ENCODE measurements around the gene ATG2A. TPM values are rescaled to one million over a fixed set of nuclear protein-coding genes. Genes with fewer than 3 reads are reported as not detected.
A peak's percentile ranks its signal among the peaks of the same experiment; 100 is the strongest.

Gene ATG2A
- total RNA-seq, 6 experiments from 2014 or later = 19.0 to 21.7 (median 20.0) TPM

DNA sequence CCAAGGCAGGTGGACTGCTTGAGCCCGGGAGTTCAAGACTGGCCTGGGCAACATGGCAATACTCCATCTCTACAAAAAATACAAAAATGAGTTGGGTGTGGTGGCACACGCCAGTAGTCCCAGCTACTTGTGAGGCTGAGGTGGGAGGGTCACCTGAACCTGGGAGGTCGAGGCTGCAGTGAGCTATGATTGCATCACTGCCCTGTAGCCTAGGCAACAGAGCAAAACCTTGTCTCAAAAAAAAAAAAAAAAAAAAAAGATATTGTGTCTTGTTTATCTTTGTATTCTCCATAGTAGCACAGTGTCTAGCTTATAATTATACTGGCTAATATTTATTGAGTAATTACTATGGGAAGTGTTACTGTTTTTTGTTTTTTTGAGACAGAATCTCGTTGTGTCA is 34.5 kb upstream of the ATG2A start:
- H3K27me3 Mint-ChIP-seq (ENCODE audit: insufficient read depth) = peaks cover 30% of the 10 kb centered on the region
- peaks cover 8% of the 10 kb centered on the region for H3K4me1 Mint-ChIP-seq (ENCODE audit: low read depth)
- H3K27ac Mint-ChIP-seq = no peak overlapping the region
- H3K36me3 Mint-ChIP-seq (ENCODE audit: low read depth) = no peaks in the 10 kb centered on the region
- TF ChIP-seq, protein P1, sequence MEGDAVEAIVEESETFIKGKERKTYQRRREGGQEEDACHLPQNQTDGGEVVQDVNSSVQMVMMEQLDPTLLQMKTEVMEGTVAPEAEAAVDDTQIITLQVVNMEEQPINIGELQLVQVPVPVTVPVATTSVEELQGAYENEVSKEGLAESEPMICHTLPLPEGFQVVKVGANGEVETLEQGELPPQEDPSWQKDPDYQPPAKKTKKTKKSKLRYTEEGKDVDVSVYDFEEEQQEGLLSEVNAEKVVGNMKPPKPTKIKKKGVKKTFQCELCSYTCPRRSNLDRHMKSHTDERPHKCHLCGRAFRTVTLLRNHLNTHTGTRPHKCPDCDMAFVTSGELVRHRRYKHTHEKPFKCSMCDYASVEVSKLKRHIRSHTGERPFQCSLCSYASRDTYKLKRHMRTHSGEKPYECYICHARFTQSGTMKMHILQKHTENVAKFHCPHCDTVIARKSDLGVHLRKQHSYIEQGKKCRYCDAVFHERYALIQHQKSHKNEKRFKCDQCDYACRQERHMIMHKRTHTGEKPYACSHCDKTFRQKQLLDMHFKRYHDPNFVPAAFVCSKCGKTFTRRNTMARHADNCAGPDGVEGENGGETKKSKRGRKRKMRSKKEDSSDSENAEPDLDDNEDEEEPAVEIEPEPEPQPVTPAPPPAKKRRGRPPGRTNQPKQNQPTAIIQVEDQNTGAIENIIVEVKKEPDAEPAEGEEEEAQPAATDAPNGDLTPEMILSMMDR (IDR thresholded peaks at IDR 0.05) = no peak
- H3K4me3 Mint-ChIP-seq = no peak overlapping the region
- H3K9me3 Mint-ChIP-seq = no peaks in the 10 kb centered on the region
- no peak for DNase-seq

DNA sequence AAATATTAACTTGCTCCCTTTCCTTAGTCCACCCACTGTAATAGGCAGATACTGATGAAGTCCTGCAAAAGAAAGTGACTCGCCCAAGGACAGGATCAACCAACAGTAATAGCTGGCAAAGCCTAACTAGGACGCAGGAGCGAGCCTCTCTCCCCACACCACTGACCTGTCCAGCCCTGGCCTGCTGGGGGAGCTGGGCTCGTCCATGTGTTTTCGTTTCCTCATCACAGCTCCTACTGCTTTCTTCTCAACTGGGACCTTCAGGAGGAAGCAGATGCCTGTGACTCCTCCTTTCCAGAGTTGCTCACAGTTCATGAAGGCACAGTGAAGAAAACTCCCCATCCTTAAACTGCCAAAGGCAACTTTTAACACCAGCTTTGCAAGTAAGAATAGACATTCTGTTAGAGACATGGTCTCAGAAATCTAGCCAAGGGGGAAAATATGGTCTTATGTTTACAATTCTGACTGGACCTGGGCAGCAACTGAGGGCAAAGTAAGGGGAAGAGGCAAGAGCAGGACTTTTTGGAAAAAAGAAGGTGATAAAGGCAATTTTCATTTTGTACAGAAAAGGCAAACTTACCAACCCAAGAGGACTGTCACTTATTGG is 30.3 kb upstream of the ATG2A start:
- Mint-ChIP-seq H3K9me3 (no peaks in the 10 kb centered on the region), H3K4me1 (ENCODE audit: low read depth) (peaks cover 8% of the 10 kb centered on the region), H3K27ac (no peak overlapping the region), H3K36me3 (ENCODE audit: low read depth) (no peaks in the 10 kb centered on the region), H3K27me3 (ENCODE audit: insufficient read depth) (peaks cover 36% of the 10 kb centered on the region), H3K4me3 (no peak overlapping the region)
- TF ChIP-seq, protein P1 (IDR thresholded peaks at IDR 0.05) = peak; percentile 24; the same call in 1 of the 2 replicates
- peak; percentile 63 for DNase-seq

DNA sequence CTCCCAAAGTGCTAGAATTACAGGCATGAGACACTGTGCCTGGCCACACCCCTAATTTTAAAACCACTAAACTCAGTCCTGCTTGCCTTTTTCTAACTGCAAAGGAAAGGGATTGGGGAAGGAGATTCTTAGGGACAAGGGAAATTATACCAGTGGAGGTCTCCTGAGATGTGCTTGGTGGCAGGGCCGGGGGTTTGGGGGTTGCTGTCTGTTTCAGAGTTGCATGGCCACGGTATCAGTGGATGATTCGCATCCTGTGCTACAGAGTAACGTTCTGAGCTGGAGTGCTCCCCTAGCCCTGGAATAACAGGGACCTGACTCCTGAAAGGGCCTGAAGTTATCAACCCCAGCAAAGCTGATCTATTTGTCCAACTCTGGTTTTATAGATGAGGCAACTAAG is 19.5 kb upstream of the ATG2A start:
- no peak overlapping the region for H3K27ac Mint-ChIP-seq
- H3K27me3 Mint-ChIP-seq (ENCODE audit: insufficient read depth) = peaks cover 31% of the 10 kb centered on the region
- DNase-seq = no peak
- H3K4me1 Mint-ChIP-seq (ENCODE audit: low read depth) = peaks cover 8% of the 10 kb centered on the region
- TF ChIP-seq, protein P1 (IDR thresholded peaks at IDR 0.05) = no peak
- H3K36me3 Mint-ChIP-seq (ENCODE audit: low read depth) = peaks cover 15% of the 10 kb centered on the region; the same call in 1 of the 2 replicates
- no peaks in the 10 kb centered on the region for H3K9me3 Mint-ChIP-seq
- H3K4me3 Mint-ChIP-seq = no peak overlapping the region

DNA sequence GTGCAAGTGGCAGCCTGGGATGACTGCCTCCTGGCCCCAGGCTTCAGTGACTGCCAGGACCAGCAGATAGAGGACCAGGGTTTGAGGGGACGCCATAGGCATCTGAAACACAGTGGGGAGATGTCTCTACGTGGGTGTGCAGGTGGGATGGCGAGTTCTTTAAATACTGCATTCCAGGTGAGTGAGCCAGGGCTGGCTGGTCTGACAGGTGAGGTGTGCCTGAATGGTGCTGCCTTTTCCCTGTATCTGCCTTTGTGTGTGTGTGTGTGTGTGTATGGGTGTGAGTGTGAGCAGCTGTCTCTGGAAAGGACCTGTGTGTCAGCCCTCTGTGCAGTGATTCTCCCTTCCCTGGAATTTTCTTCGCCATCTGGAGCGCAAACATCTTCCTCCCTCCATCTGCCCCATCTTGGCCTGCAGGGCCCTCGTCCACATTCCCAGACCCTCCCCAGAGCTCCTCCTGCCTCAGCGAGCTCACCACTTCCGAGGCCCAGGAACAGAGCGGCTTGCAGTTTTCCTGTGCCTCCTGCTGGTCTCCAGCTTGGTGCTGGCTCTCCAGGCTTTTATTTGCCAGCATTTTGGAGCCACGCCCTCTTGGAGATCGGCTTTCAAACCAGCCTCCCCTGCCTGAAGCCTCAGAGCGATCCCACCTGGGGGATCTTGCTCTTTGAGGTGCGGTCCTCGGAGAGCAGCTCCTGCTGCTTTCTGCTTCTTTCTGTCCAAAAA is 18.5 kb upstream of the ATG2A start, which contains the start of gene GPHA2:
Gene GPHA2 (minus strand): TSS at position 535 of the 723 bp plus-strand sequence. CDS start 433 bp downstream, at position 102.
- TF ChIP-seq, protein P1 (IDR thresholded peaks at IDR 0.05) = no peak
- no peaks in the 10 kb centered on the region for H3K9me3 Mint-ChIP-seq
- H3K4me3 Mint-ChIP-seq = no peak within 1 kb of the TSS
- peaks cover 28% of the 10 kb centered on the region; the same call in 1 of the 2 replicates for H3K27me3 Mint-ChIP-seq (ENCODE audit: insufficient read depth)
- peaks cover 21% of the 10 kb centered on the region; the same call in 1 of the 2 replicates for H3K36me3 Mint-ChIP-seq (ENCODE audit: low read depth)
- DNase-seq = no peak
- no peak within 1 kb of the TSS for H3K27ac Mint-ChIP-seq
- peaks cover 8% of the 10 kb centered on the region for H3K4me1 Mint-ChIP-seq (ENCODE audit: low read depth)

DNA sequence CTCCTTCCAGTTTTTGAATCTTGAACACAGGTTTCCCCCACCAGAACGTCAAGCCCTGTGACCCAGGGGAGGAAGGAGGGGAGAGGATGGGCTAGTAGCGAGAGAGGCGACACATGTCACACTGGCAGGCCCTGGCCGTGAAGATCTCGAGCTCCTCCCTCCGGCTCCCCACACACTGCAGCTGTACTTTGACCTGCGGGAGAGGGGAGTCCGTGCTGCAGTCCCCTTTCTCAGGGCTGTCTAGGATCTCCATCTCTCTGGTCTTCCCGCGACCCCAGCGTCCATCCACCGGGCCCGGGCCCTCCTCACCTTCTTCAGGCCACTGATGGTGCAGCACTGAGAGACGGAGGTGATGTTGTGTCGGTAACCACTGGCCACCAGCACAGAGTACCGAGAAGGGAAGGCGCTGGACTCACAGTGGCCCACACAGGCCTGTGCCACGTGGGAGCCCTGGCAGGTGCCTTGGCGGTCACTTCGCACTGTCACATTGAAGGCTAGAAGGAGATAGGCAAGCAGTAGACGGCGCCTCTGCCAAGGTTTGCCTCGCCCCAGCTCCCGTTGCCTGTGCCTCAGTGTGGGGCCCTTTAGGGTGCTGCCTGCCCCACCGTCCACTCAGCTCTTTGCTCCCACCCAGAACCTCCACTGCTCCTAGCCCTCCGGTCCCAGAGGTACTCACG is 17.8 kb upstream of the ATG2A start:
- H3K4me1 Mint-ChIP-seq (ENCODE audit: low read depth) = peaks cover 8% of the 10 kb centered on the region
- no peak for DNase-seq
- peaks cover 27% of the 10 kb centered on the region; the same call in 1 of the 2 replicates for H3K36me3 Mint-ChIP-seq (ENCODE audit: low read depth)
- no peak overlapping the region for H3K27ac Mint-ChIP-seq
- TF ChIP-seq, protein P1 (IDR thresholded peaks at IDR 0.05) = no peak
- H3K9me3 Mint-ChIP-seq = no peaks in the 10 kb centered on the region
- peaks cover 28% of the 10 kb centered on the region; the same call in 1 of the 2 replicates for H3K27me3 Mint-ChIP-seq (ENCODE audit: insufficient read depth)
- H3K4me3 Mint-ChIP-seq = no peak overlapping the region
